Bronchial epithelial cell (primary cell): ENCODE measurements around the gene ABCF3. TPM values are rescaled to one million over a fixed set of nuclear protein-coding genes. Genes with fewer than 3 reads are reported as not detected.

Experiments used
- DNase-seq: peaks from one replicate; pipeline ENCODE4 v3.0.0-alpha.2; 2010; ENCODE audit warnings: low read depth
- FAIRE-seq: peaks from 2 replicates; lab custom pipeline; 2011; peaks lifted over from hg19 to GRCh38; lab: Jason Lieb, UNC
- H3K27me3 ChIP-seq: 2 replicates; pipeline ENCODE4 v1.5.1; 2011; ENCODE audit warnings: low read length; ENCODE audit not compliant: control insufficient read depth, insufficient read depth
- H3K36me3 ChIP-seq: 2 replicates; pipeline ENCODE4 v1.5.1; 2011; ENCODE audit warnings: low read length; ENCODE audit not compliant: control insufficient read depth, insufficient read depth
- H3K4me3 ChIP-seq: 2 replicates; pipeline ENCODE4 v1.5.1; 2011; ENCODE audit warnings: mild to moderate bottlenecking, low read depth, low read length, control low read depth
- CTCF ChIP-seq: IDR thresholded peaks from 2 replicates; pipeline ENCODE4 v1.5.1; 2011; ENCODE audit warnings: mild to moderate bottlenecking, moderate library complexity, low read length, control low read depth, inconsistent platforms; ENCODE audit not compliant: insufficient read depth, severe bottlenecking
- total RNA-seq: library from RNA; depleted of rRNA; stranded (reverse); fragments of >200 nt; gene quantifications from 2 replicates; pipeline ENCODE4 v1.2.1, GENCODE V29; 2014

The ABCF3 gene
- total RNA-seq, 1 donor from 2014 or later, result 40.0 TPM

GRCh38 chr3:184234671-184235380 is 48.8 kb downstream of the ABCF3 start:
- Histone ChIP-seq H3K4me3 (no peak overlapping the region), H3K27me3 (peaks cover 18% of the 10 kb centered on the region), H3K36me3 (no peaks in the 10 kb centered on the region)
- DNase-seq, result no peak
- FAIRE-seq, result no peak
- no peak for TF ChIP-seq CTCF

GRCh38 chr3:184235381-184236032 is 49.5 kb downstream of the ABCF3 start:
- Histone ChIP-seq H3K27me3 (peaks cover 14% of the 10 kb centered on the region), H3K36me3 (no peaks in the 10 kb centered on the region), H3K4me3 (no peak overlapping the region)
- DNase-seq, result no peak
- no peak for TF ChIP-seq CTCF
- peak; percentile 94 for FAIRE-seq

DNA sequence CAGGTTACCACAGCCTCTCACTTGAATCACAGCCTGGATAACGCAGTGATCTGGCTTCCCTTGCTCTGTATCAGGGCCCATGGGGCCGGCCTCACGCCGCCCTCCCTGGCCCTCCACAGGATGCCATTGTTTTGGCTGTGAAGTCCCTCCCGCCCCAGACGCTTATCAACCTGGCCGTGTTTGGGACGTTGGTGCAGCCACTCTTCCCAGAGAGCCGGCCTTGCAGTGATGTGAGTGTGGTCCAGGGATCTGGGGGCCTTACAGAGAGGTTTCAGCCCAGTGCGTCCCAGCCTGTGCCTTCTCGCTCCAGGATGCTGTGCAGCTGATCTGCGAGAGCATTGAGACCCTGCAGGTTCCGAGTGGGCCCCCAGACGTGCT is 50.0 kb downstream of the ABCF3 start:
- no peaks in the 10 kb centered on the region for H3K36me3 ChIP-seq

DNA sequence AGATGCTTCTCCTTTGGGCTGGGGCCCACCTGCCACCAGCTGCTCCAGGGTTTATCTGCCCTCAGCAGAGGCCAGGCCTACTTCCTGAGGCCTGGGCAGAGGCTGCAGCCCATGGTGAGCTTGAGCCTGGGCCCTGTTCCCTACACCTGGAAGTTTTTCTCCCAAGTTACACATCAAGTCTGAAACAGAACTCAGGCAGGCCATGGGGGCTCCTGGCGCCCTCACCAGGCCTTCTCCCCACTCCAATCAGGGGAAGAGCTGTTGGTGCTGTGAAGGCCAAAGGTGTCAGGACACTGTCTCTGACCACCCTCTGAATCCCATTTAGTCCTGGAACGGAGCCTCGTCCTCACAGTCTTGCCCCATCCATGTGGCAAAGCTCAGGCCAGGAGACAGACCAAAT is 50.6 kb downstream of the ABCF3 start:
- FAIRE-seq (no peak), DNase-seq (no peak)
- H3K4me3 ChIP-seq, result no peak overlapping the region
- TF ChIP-seq CTCF, result no peak
- H3K36me3 ChIP-seq, result no peaks in the 10 kb centered on the region
- peaks cover 8% of the 10 kb centered on the region for H3K27me3 ChIP-seq

More for the DNA sequence above, 50.0 kb downstream of the ABCF3 start:
- no peak for DNase-seq
- Histone ChIP-seq H3K4me3 (no peak overlapping the region), H3K27me3 (peaks cover 14% of the 10 kb centered on the region)
- TF ChIP-seq CTCF, result no peak
- FAIRE-seq, result no peak

- FAIRE-seq, result no peak
- TF ChIP-seq CTCF, result no peak
- peaks cover 4% of the 10 kb centered on the region for H3K27me3 ChIP-seq
- no peak for DNase-seq
- no peaks in the 10 kb centered on the region for H3K36me3 ChIP-seq
- no peak overlapping the region for H3K4me3 ChIP-seq
Observed at GRCh38 chr3:184237211-184237610, 51.2 kb downstream of the ABCF3 start.
